Glomerular visceral epithelial cell (primary cell): ENCODE data around the gene TRMT2A.

Experiments used
- DNase-seq: peaks from one replicate; pipeline ENCODE4 v3.0.0-alpha.2; 2016; ENCODE audit errors: extremely low spot score

The TRMT2A gene

GRCh38 chr22:20148414-20148813 is 31.4 kb upstream of the TRMT2A start:
- no peak for DNase-seq

DNA sequence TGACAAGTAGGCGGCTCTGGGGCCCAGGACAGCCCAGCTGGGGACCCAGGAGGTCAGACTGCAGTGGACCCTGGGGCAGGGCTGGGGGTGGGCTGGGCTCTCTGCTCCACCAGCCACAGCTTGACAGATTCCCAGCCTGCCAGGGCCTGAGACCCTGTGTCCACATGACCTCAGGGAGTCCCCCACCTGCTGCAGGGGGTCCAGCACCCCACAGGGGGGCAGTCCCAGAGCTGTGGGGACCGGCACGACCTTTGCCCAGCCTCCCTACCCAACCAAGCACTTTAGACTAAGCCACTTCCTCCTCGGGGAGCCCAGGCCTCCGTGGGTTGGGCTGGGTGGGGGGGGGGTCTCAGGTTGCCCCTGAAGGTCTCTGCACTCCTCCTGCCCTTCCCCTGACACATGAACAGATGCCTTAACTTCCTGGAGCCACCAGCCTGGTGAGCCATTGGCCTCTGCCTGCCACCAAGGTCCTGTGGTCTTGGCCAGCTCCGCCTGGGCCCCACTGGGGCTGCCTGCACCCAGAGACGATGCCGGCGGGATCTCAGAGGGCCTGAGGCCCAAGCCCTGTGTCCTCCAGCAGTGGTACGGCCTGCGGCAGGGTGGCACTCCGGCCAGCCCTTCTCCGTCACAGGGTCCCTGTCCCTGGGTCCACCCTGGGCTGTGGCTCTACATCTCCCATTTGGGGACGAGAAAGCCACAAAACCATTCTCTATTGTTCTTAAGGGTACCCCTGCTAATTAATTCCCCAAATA is 30.4 kb upstream of the TRMT2A start:
- DNase-seq = no peak

DNA sequence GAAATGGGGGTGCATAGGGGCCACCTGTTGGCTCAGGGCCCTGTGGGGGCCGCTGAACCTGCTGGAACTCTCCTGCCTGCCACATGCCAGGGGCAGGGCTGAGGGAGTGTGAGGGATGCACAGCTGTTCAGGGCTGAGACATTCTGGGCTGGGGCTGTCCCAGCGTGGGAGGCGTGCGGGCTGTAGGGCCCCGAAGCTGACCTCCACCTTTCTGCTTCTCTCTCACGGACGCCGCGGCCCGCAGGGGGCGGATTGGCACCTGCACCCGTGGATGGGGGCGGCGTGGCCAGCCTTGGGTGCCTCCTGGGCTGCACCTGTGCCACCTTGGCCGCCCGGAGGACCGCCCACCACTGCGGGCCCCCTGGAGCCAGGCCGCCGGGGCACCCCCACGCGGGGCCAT is 29.8 kb upstream of the TRMT2A start:
- DNase-seq = no peak

GRCh38 chr22:20145832-20146223 is 28.8 kb upstream of the TRMT2A start:
- DNase-seq = no peak

- no peak for DNase-seq
Observed at GRCh38 chr22:20145206-20145831, 28.3 kb upstream of the TRMT2A start.

DNA sequence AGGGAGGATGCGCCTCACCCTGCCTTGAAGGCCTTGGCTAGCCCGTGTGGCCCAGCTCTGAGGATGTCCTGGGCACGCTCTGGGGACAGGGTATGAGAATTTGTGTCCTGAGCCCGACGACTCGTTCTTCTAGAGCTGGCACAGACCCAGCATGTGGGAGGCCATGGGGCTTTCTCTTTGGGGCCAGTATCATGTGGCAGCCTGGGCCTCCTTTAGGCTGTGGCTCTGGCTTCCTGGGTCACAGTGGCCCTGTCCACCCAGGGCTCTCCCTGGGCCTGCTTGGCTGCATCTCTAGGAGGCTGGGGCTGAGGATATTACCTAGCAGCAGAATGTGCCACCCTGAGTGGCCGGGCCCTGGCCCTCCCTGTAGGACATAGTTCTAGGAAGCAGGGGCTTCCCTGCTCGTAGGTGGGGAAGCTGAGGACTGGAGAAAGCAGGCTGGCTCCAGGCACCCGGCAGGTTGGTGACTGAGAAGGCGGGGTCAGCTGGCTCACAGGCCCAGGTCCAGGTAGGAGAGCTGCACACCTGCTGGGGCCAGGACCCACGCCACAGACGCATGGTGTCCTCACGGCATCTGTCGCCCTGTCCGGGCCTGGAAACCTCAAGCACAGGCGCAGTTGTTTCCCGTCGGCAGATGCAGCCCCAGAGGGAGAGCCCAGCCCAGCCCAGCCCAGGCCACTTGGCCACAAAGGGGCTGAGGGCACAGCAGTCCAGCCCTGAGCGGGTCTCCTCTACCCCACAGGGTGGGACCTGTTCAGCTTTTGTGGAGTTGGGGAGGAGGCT is 27.0 kb upstream of the TRMT2A start:
- DNase-seq = no peak

GRCh38 chr22:20142711-20143621 is 25.9 kb upstream of the TRMT2A start:
- no peak for DNase-seq

DNA sequence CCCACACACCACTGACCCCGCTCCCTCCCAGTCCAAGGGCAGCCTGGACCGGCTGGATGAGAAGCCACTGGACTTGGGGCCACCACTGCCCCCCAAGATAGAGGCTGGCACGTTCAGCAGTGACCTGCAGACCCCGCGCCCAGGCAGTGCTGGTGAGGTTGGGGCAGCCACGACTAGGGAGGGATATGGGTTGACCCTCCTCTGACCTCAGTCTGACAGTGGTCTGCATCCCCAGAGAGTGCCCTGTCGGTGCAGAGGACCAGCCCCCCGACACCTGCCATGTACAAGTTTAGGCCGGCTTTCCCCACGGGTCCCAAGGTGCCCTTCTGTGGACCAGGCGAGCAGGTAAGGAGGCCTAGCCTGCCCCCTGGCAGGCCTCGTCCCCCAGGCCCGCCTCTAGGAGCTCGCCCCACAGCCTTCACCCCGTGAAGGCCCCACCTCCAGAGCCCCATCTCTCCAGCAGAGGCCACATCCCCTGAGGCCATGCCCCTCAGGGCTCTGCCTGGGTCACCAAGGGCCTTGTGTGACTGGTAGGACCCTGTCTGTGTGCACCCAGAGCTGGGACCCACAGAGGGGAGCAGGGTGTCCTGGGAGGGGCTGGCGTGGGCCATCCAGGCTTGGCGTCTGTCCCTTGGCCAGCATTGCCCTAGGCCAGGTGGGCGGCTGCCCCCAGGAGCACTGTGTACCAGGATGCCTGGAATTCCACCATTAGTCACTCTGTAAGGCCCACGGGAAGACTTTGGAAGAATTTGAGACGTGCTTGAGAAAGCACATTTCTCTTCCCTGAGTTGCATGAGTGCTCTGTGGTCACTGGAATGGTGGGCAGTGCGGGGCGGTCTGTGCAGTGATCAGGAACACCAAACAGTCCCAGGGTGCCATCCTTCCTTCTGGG is 24.4 kb upstream of the TRMT2A start:
- peak; percentile 85 for DNase-seq

DNA sequence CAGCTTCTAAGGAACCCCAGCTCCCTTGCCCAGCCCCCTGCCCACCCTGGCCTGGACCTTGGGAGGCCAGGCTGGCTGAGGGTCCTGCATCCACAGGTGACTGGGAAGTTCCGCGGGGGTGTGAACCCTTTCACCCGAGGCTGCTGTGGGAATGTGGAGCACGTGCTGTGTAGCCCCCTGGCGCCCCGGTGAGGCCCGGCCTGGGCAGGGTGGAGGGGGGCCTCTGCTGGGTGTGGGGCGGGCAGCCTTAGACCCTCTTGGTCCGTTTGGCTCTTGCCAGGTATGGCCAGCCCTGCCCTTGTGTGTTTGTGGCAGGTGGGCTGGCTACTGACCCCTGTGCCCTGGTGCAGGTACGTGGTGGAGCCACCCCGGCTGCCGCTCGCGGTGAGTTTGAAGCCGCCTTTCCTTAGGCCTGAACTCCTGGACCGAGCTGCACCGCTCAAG is 23.5 kb upstream of the TRMT2A start:
- no peak for DNase-seq

- no peak for DNase-seq
Observed at GRCh38 chr22:20140107-20140445, 23.1 kb upstream of the TRMT2A start.

DNA sequence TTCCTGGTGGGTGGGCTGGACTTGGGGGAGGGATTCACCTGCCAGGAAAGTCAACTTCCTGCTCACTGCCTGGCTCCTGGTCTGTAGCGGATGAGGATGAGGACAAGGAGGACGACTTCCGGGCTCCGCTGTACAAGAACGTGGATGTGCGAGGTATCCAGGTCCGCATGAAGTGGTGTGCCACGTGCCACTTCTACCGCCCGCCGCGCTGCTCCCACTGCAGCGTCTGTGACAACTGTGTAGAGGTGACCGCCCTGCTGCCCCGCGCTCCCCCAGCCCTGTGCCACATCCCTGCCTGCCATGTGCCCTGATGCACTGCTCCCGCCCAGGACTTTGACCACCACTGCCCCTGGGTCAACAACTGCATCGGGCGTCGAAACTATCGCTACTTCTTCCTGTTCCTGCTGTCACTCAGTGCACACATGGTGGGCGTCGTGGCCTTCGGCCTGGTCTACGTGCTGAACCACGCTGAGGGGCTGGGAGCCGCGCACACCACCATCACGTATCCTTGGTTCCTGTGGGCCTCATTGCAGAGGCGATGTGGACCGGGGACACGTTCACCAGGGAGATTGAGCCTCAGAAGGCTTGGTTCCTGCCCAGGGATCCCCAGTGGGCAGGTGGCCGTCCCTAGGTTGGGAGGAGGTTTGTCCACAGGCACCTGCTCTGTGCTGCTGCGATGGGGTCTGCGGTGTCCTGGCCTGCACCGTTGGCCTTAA is 22.5 kb upstream of the TRMT2A start:
- no peak for DNase-seq

DNA sequence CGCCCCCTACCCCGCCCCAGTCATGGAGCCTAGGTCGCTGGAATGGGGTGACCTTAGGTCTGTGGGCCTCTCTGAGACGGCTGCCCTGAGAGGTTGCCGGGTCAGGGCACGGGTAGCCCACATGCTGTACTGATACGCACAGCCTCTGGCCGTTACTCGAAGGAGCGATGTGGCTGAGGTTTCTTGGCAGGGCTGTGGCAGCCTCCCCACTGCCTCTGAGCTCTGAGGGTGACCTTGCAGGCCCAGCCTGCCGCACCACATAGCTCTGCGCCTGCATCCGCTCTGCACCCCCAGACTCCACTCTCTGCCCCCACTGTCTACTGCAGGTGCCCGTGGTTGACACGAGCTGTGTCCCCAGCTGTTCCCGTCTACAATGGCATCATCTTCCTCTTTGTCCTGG is 21.8 kb upstream of the TRMT2A start:
- DNase-seq = no peak

GRCh38 chr22:20138417-20138738 is 21.4 kb upstream of the TRMT2A start:
- DNase-seq = no peak

DNA sequence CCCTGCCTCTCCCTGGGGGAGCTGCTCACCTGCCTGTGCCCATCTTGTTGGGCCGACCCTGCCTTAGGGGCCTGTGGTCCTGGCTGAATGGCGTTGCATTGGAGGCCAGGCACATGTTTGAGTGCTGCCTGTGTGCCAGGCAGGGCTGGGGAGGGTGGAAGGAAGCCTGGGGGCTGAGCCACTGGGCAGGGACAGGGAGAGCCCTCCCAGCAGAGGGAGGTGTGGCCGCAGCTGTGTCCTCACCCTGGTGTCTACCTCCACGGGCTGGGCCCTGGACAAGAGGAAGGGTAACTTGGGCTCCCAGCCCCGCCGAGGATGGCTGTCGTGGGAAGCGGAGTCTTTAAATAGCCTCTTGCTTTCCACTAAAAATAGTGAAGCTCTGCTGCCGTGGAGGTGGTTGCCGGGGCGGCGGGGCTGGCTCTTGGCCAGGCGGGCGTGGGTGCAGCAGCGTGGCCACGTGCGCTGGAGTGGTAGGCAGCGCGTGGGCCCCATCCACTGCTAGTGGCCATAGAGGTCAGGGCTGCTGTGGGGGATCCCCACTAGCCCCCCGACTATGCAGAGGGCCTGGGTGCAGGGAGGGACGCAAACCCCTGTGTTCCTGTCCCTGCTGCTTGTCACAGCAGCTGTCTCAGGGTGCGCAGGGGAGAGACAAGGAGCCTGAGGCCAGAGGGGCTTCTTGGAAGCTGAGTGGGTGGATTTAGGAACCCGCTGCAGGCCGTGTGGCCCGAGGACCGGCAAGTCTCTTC is 20.8 kb upstream of the TRMT2A start:
- no peak for DNase-seq

- DNase-seq = no peak
Observed at GRCh38 chr22:20137113-20137512, 20.1 kb upstream of the TRMT2A start.

DNA sequence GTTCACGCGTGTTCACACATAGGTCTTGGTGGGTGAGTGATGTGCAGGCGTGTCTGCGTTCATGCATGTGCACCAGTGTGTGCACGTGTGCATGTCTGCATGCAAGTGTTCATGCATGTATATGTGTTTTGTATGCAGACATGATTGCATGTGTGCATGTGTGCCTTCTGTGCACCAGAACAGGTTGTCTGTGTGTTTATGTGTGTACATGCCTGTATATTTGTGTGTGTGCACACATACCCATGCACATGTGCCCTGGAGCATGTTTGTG is 19.5 kb upstream of the TRMT2A start:
- no peak for DNase-seq

DNA sequence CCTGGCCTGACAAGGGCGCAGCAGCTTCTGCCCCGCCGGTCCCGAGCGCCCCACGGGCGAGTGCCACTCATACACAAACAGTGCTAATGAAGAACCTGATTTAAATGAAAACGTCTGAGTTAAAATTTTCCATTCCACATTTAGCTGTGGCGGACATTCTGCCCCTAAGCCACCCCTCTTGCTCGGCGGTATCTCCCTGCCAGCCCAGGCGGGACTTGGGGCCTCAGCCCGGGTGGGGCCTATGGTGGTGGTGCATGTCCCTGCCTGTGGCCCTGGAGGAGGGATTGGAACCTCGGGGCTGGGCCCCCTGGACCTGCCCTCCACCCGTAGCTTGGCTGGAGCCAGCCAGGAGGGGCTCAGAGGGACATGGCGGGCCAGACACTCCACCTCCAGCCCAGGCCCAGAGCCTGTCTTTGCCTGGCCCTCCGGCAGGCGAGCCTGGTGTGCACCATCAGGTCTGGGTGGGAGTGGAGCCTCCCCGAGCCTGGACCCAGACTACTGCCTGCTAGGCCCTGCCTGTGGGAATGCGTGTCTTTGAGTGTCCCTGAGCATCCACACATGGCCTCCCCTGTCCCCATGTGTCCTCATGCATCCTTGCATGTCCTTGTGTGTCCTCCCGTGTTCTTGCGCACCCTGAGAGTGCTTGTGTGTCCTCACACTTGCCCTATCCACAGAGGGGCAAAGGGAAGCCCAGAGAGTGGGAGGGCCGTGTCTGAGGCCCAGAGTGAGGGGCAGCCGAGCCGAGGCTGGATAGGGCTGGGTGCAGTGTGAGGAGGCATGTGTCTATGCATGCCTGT is 19.0 kb upstream of the TRMT2A start:
- DNase-seq = no peak

- no peak for DNase-seq
Observed at GRCh38 chr22:20135265-20135664, 18.2 kb upstream of the TRMT2A start.

DNA sequence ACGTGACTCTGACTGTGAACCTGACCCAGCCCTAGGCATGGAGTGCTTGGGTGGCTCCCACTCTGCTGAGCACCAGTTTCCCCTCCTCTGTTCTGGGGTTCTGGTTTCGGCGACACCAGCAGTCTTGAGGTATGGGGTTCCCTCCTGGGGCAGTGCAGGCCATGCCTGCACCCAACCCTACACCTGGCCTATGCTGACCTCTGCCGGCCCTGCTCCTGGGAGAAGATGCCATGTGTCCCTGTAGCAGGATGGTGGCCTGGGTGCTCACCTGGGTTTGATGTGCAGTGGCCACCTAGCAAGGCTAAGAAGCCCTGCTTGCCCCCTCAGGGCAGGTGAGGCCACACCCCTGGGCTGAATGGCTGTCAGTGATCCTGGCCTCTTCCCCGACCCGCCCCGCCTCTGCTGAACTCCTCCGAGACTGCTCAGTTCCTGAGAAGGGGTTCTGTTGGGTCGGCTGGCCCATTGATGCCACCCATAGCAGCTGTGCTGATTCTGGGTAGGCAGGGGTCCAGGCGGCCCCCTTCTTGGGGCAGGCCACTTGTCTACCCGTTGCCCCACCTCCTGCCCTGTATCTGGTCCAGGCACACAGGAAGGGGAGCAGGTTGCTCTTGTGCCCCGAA is 17.0 kb upstream of the TRMT2A start:
- DNase-seq = no peak
